Activated T-helper 2 cell treated with anti-CD3 and anti-CD28 coated beads, Interferon-gamma antibody, Interleukin-2, Interleukin-4, amounts not matched to agents 10 μg/mL and 5 μg/mL and 100 μg/mL, durations not matched to agents 14 hours and 24 hours and 36 hours (primary cell): ENCODE results near the gene NUDCD3. TPM values are rescaled to one million over a fixed set of nuclear protein-coding genes. Genes with fewer than 3 reads are reported as not detected.

ENCODE experiments used
- DNase-seq: peaks from one replicate; pipeline ENCODE4 v3.0.0; 2021; ENCODE audit warnings: low spot score
- H3K27ac Mint-ChIP-seq: one replicate; pipeline ENCODE4 v1.8.0; 2021; ENCODE audit warnings: mixed read lengths
- H3K27me3 Mint-ChIP-seq: one replicate; pipeline ENCODE4 v1.8.0; 2021; ENCODE audit warnings: low read depth, mixed read lengths
- H3K36me3 Mint-ChIP-seq: one replicate; pipeline ENCODE4 v1.8.0; 2021; ENCODE audit warnings: low read depth, mixed read lengths
- H3K4me1 Mint-ChIP-seq: one replicate; pipeline ENCODE4 v1.8.0; 2021; ENCODE audit warnings: low read depth, mixed read lengths
- H3K4me3 Mint-ChIP-seq: one replicate; pipeline ENCODE4 v1.8.0; 2021; ENCODE audit warnings: low read depth, mild to moderate bottlenecking, moderate library complexity, mixed read lengths
- H3K9me3 Mint-ChIP-seq: one replicate; pipeline ENCODE4 v1.8.0; 2021; ENCODE audit warnings: mixed read lengths
- intact Hi-C: fragments of 100-400 bp; cut with micrococcal nuclease; formaldehyde crosslinking; loops from one replicate; pipeline ENCODE4 v1.15.1; 2023
- total RNA-seq: library from RNA; stranded (reverse); gene quantifications from 2 replicates; pipeline ENCODE4 v1.2.3, GENCODE V29; 2022

Gene NUDCD3
- total RNA-seq, 1 donor from 2014 or later, result 86.8 TPM

DNA sequence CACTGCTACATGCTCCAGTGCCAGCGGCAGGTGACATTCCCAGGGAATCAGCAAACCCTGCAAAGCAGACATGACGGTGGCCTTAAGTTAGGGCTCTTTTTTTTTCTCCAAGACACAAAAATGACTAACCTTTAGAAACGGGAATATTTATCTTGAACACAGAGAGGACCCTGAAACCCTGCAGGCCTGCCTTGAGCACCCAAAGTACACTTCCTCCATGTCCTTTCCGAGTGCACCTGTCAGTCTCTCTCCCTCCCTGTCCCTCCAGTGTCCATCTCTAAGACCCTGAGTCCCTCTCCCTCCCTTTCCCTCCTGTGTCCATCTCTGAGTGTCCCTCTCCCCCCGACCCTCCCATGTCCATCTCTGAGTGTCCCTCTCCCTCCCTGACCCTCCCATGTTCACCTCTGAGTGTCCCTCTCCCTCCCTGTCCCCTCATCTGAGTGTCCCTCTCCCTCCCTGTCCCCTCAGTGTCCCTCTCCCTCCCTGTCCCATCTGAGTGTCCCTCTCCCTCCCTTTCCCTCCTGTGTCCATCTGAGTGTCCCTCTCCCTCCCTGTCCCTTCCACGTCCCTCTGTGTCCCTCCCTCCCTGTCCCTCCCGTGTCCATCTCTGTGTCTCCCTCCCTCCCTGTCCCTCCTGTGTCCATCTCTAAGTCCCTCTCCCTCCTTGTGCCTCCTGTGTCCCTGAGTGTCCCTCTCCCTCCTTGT lies 113.9 kb downstream of the NUDCD3 start:
- intact Hi-C loops, result no loop called here
- H3K9me3 Mint-ChIP-seq, result no peaks in the 10 kb centered on the region
- DNase-seq, result no peak
- H3K27ac Mint-ChIP-seq, result no peak overlapping the region
- peaks cover 3% of the 10 kb centered on the region for H3K4me1 Mint-ChIP-seq
- H3K4me3 Mint-ChIP-seq, result no peak overlapping the region
- no peaks in the 10 kb centered on the region for H3K27me3 Mint-ChIP-seq
- H3K36me3 Mint-ChIP-seq, result peaks cover 2% of the 10 kb centered on the region

DNA sequence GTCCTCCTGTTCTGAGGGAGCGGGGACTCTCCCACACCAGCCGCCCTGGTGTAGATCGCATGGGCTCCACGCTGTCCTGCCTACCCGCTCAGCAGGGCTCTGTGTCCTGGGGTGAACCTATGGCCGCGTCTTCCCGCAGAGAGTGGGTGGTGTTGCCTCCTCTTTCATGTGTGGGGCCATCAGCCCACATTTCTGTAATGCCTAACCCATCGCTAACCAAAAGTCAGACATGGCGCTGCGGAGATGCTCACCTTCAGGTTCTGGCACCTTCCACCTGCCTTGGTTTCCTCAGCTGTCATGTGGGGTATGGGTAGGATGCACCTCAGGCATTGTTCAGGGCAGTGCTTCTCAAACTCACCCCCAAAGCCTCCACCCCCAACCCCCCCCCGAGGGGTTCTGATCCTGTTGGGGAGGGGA lies 114.5 kb downstream of the NUDCD3 start:
- H3K27ac Mint-ChIP-seq, result no peak overlapping the region
- intact Hi-C loops, result no loop called here
- no peak for DNase-seq

DNA sequence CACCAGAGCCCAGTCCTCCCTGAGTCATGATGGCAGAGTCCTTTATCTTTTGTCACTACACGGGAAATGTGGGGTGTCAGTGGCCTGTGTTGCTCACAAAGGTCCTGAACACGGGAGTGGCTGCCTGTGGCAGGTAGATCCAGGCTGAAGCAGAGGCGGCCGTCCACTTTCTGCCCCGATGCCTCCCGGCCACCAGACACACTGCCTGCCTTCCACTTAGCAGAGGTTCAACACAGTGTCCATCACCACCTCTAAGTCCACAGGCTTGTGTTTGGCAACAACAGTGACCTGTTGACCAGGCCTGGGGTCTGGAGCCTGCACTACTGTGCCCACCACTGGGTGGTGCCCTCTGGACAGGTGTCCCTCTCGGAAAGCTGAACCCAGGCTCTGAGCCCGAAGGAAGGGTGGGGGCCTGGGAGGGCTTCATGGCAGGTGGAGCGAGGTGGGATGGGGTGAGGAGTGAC lies 115.2 kb downstream of the NUDCD3 start:
- Mint-ChIP-seq H3K27ac (no peak overlapping the region), H3K27me3 (peaks cover 12% of the 10 kb centered on the region), H3K36me3 (no peaks in the 10 kb centered on the region), H3K9me3 (no peaks in the 10 kb centered on the region), H3K4me1 (peaks cover 3% of the 10 kb centered on the region), H3K4me3 (no peak overlapping the region)
- DNase-seq, result no peak
- intact Hi-C loops, result no loop called here

More for the DNA sequence above, 114.5 kb downstream of the NUDCD3 start:
- Mint-ChIP-seq H3K9me3 (no peaks in the 10 kb centered on the region), H3K4me1 (peaks cover 3% of the 10 kb centered on the region), H3K36me3 (no peaks in the 10 kb centered on the region), H3K27me3 (peaks cover 6% of the 10 kb centered on the region), H3K4me3 (no peak overlapping the region)

DNA sequence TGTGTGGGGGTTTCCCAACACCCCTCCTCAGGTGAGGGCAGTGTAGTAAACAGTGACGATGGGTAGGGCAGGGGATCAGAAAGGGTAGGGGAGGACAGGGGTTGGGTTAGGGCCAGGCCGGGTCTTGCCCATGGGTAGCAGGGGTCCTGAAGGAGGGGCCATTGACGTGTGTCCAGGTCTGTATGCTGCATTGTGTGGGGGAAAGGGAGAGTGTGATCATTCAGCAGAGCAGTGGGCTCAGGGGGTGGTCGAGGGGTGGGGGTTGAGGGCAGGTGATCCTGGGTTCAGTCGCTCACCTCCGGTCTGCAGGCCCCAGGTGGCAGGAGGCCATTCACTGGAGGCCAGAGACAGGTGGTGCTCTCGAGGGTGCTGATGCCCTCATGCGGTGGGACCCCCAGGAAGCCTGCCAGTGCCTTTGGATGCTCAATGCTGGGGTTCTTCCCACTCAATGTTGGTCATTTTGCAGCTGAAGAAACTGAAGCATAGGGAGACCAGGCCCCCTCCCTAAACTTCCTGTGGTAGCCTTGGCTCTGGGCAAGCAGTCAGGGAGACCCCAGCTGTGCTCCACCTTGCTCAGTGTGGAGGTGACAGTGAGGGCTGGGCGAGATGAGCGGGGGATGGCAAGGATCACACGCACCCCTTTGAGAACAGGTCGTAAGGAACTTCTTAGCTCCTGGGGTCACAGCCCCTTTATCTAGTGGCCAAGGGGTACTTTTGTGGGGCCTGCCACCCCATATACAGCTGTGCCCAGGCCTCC lies 116.3 kb downstream of the NUDCD3 start:
- Mint-ChIP-seq H3K27me3 (peaks cover 22% of the 10 kb centered on the region), H3K9me3 (peaks cover 3% of the 10 kb centered on the region), H3K27ac (no peak overlapping the region), H3K36me3 (no peaks in the 10 kb centered on the region), H3K4me3 (no peak overlapping the region), H3K4me1 (peaks cover 5% of the 10 kb centered on the region)
- intact Hi-C loops, result no loop called here
- DNase-seq, result no peak

DNA sequence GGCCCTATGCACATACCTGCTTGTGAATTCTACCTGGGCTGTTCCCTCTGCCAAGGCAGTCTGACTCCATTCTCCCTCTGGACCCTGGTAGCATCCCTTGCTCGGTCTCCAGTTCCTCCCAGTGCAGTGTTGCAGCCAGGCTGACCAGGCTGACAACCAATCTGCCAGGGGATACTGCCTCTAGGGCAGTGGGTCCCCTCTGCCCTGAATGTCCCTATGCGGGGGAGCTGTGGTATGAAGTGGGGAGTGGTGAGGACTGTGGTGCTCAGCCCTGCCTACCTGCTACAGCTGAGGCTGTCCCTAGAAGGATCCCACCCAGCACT lies 117.1 kb downstream of the NUDCD3 start:
- H3K27ac Mint-ChIP-seq, result no peak overlapping the region
- H3K4me3 Mint-ChIP-seq, result no peak overlapping the region
- intact Hi-C loops, result no loop called here
- no peaks in the 10 kb centered on the region for H3K36me3 Mint-ChIP-seq
- H3K27me3 Mint-ChIP-seq, result peaks cover 28% of the 10 kb centered on the region
- no peak for DNase-seq
- peaks cover 5% of the 10 kb centered on the region for H3K4me1 Mint-ChIP-seq
- peaks cover 6% of the 10 kb centered on the region for H3K9me3 Mint-ChIP-seq

DNA sequence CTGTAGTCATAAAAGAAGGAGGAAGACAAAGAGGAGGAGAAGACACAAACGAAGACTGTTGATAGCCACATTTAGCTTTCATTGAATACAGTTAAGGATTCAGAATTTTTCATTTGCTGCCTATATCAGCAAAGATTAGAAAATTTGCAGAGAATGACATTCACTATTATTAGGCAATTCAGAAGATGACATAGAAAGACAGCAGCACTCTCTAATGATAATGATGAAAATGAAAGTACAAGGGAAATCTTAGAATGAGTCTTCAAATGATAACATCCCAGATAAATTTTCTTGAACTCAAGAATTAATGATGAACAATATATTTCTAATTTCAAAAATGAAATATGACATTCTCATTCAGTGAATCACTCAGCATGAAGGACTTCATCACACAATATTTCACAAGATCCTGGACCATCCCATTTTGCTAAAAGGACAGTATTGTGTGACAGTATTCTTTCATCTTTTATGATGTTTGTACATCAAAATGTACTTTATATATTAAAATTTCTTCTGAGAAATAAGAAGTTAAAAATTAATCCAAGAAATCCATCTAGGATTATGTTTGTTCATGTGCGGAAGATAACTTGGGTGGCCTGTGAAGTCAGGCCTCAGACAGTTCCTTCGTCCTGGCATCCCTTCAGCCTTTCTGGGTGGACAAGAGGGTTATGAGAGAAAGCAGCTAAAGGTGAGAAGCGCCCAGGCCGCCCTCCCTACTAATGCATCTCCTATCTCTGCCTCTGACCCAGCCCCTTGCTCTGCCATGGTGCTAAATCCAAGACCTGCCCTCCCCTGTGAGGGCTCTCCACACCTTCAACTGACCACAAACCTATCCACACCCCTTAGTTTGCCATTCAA lies 117.7 kb downstream of the NUDCD3 start:
- H3K4me3 Mint-ChIP-seq, result no peak overlapping the region
- no peak overlapping the region for H3K27ac Mint-ChIP-seq
- H3K9me3 Mint-ChIP-seq, result peaks cover 6% of the 10 kb centered on the region
- DNase-seq, result no peak
- intact Hi-C loops, result no loop called here
- peaks cover 5% of the 10 kb centered on the region for H3K4me1 Mint-ChIP-seq
- no peaks in the 10 kb centered on the region for H3K36me3 Mint-ChIP-seq
- peaks cover 32% of the 10 kb centered on the region for H3K27me3 Mint-ChIP-seq

DNA sequence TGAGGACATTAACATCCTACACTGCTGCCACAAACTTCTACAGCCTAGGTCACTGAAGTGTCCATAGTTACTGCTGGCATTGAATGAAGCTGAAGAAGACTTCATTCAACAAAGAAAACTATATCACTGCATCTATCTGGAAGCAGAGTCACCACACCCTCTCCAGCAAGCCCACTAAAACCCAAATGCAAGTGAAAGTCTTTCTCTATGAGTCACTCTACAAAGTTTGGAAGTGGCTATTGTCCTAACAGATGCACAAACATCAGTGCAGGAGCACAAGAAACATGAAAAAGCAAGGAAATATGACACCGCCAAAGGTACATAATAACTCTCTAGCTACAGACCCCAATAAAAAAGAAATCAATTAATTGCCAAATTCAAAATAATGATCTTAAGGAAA lies 121.6 kb downstream of the NUDCD3 start:
- no peak for DNase-seq
- Mint-ChIP-seq H3K4me1 (peaks cover 5% of the 10 kb centered on the region), H3K36me3 (no peaks in the 10 kb centered on the region), H3K27me3 (peaks cover 48% of the 10 kb centered on the region), H3K9me3 (peaks cover 6% of the 10 kb centered on the region), H3K27ac (no peak overlapping the region), H3K4me3 (no peak overlapping the region)
- intact Hi-C loops, result no loop called here

DNA sequence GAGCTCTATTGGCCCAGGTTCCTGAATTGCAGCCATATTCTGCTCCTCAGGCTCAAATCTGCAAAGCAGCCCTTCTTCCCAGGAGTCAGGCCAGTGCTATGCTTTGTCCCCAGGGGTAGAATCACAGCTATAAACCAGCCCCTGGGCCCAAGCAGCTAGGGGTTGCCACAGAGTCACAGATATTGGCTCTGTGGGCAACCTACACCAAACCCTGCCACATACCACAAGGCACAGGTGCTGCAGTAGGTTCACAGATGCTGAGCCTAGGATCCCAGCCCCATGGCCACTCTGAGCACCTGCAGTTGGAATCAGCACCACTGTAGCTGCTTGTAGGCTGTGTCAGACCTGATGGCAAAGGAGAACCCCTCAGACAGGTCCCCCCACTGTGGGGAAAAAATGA lies 122.0 kb downstream of the NUDCD3 start:
- H3K4me1 Mint-ChIP-seq, result peaks cover 5% of the 10 kb centered on the region
- H3K27ac Mint-ChIP-seq, result no peak overlapping the region
- no peak overlapping the region for H3K4me3 Mint-ChIP-seq
- H3K27me3 Mint-ChIP-seq, result peaks cover 48% of the 10 kb centered on the region
- peaks cover 6% of the 10 kb centered on the region for H3K9me3 Mint-ChIP-seq
- no peaks in the 10 kb centered on the region for H3K36me3 Mint-ChIP-seq
- intact Hi-C loops, result no loop called here
- DNase-seq, result no peak

DNA sequence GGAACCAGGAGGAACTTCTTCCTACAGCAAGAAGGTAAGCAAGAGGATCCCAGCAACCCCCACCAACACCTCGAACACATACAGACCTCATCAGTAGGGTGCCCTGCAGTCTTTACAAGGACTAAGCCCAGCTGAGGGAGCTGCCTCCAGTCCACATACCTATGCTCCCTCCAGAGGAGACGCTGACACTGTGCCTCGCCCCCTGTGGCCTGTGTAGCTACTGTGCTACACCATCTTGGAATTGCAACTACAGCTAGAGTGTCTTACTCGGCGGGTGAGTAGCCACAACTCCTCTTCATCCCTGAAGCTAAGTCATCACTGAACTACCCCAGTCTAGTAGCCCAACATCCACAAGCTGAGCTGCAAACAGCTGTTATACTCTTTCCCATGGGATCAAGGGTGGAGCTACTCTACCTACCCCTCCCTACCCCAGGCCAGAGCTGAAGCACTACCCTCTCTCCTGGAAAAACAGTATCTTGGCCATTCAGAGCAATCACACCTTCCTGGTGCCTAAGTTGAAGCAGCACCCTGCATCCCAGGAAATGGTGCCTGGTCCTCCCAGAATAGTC lies 122.9 kb downstream of the NUDCD3 start:
- Mint-ChIP-seq H3K27ac (no peak overlapping the region), H3K9me3 (peaks cover 6% of the 10 kb centered on the region), H3K27me3 (peaks cover 49% of the 10 kb centered on the region), H3K4me3 (no peak overlapping the region), H3K36me3 (no peaks in the 10 kb centered on the region), H3K4me1 (peaks cover 5% of the 10 kb centered on the region)
- DNase-seq, result no peak
- intact Hi-C loops, result no loop called here

DNA sequence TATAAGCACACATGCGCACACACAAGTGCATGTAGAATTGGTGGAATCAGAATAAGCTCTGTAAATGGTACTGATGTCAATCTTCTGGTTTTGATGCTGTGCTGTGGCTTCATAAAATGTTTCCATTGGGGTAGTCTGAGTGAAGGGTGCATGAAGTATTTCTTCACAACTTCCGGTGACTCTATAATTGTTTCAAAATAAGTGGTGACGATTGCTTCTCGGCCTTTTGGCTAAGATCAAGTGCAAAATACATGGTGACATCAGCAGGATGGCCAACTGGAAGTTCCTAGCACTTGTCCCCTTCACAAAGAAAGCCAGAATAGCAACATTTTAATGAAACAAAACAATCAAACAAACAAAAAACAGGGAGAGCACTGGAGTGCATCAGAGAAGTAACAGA lies 123.5 kb downstream of the NUDCD3 start:
- no peak for DNase-seq
- intact Hi-C loops, result no loop called here
- Mint-ChIP-seq H3K9me3 (peaks cover 6% of the 10 kb centered on the region), H3K27me3 (peaks cover 54% of the 10 kb centered on the region), H3K4me3 (no peak overlapping the region), H3K36me3 (no peaks in the 10 kb centered on the region), H3K4me1 (peaks cover 3% of the 10 kb centered on the region), H3K27ac (no peak overlapping the region)

DNA sequence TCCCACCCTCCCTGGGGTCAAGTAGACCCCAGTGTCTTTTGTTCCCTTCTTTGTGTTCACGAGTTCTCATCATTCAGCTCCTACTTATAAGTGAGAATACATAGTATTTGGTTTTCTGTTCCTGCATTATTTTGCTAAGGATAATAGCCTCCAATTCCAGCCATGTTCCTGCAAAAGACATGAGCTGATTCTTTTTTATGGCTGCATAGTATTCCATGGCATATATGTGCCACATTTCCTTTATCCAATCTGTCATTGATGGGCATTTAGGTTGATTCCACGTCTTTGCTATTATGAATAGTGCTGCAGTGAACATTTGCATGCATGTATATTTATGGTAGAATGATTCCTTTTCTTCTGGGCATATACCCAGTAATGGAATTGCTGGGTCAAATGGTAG lies 136.8 kb downstream of the NUDCD3 start:
- Mint-ChIP-seq H3K9me3 (peaks cover 6% of the 10 kb centered on the region), H3K4me1 (no peaks in the 10 kb centered on the region), H3K4me3 (no peak overlapping the region), H3K36me3 (no peaks in the 10 kb centered on the region), H3K27me3 (peaks cover 55% of the 10 kb centered on the region), H3K27ac (no peak overlapping the region)
- no peak for DNase-seq
- intact Hi-C loops, result no loop called here

DNA sequence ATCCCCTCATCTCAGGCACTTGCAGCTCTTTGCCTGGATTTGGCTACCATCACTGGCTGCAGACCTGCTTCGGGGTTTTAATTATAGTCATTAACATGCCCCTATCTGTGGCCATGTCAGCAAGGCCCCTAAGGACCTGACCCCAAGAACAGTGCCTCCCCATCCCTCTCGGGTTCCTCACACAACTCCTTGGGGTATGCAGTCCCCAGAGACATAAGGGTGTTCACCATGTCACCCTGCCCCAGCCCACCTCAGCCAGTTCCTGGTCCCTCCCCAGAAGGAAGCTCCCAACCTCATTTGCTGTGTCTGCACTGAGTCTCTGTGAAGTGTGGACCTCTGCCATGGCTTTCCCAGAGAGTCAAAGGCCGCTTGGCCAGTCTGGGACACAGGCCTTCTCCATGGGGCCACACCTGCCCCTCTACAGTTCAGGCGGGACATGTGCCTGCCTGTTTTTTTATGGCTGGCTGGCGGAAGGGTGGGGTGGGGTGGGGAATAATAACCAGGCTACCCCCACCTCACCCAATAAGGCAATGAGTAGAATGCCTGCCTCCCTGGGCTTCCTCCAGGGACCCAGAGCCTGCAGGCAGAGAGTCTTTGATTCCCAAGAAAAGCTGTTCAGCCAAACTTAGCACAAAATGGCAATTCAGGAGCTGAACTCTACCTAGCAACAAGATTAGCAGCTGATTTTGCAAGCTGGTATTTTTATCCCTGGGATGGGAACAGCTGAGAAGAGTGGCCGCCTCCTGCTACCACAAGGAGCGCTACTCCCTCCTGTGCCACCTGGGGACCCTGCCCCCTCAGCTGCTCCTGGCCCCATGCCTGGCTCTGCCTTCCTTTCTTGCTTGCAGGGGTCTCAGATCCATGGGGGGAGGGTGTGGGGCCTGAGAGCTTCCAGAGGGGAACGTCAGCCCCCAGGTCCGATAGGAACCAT lies 141.3 kb downstream of the NUDCD3 start:
- H3K36me3 Mint-ChIP-seq, result no peaks in the 10 kb centered on the region
- no peaks in the 10 kb centered on the region for H3K4me1 Mint-ChIP-seq
- no peak overlapping the region for H3K4me3 Mint-ChIP-seq
- DNase-seq, result no peak
- intact Hi-C loops, result no loop called here
- no peak overlapping the region for H3K27ac Mint-ChIP-seq
- peaks cover 51% of the 10 kb centered on the region for H3K27me3 Mint-ChIP-seq
- H3K9me3 Mint-ChIP-seq, result no peaks in the 10 kb centered on the region
